ENCODE data around the gene GRM8.

GRM8 gene

DNA sequence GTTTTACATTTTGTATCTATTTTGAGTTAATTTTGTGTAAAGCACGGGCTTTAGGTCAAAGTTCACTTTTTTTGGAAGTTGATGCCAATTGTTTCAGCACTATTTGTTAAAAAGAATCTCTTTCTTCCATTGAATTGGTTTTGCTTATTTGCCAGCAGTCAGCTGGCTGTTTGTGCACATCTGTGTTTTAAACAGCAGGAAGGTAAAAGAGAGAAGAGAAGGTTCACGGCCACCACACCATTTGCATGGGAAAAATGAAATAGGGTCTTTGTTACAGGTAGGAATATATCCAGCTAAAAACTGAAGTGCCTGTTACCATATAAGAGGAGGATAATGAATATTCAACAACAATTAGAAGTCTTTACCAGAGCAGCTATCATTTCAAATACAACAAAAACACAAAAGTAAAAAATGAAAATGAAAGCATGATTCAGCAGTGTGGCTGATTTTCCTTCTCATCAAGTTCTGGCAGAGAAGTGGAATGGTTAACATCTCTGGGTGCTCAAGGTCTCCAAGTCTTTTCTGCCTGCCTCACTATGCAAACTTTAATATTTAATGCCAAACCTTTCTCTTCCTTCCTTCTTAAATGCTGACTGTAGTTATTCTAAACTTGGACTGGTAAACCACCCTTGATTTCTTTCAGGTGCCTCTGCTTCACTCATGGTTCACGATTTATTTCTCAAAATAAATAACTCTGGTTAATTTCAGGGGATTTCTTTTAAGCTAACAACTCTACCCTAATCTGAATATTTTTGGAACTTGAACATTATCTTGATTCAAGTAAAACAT lies 841.5 kb downstream of the GRM8 start:
- no peak for DNase-seq

DNA sequence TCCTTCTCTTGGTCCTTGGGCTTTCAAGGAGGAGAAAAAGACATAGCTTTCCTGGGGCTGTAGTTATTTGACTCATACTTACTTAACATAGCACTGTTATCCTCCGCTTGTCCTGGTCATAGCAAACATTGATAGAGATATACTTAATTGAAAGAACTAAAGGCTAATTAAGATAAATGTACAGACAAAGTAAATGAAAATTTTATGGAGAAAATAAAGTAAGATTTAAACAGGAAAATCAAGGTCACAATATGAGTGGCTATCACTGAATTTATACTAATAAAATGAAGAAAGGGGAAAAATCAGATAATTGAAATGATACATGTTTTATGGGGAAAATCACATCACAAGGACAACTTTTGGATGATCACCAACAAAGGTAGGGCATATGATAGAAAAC lies 849.7 kb downstream of the GRM8 start:
- DNase-seq, result no peak

DNA sequence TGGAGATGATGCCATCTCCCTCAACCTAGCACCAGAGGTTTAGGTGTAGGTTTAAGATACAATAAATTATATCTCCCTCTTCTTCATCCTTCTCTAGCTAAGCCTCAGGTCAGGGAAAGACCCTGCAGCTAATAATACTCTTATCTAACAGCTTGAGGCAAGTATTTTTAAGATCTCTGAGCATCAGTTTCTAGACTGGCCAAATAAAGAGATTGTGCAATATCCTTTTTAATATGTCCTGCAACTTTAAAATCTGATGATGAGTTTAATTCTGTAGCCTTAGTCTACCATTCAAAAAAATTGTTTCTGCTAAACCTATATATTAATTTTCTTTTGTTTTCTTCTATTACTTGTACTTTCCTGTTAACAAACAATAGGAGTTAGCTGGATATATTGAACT lies 850.8 kb downstream of the GRM8 start:
- DNase-seq, result no peak

DNA sequence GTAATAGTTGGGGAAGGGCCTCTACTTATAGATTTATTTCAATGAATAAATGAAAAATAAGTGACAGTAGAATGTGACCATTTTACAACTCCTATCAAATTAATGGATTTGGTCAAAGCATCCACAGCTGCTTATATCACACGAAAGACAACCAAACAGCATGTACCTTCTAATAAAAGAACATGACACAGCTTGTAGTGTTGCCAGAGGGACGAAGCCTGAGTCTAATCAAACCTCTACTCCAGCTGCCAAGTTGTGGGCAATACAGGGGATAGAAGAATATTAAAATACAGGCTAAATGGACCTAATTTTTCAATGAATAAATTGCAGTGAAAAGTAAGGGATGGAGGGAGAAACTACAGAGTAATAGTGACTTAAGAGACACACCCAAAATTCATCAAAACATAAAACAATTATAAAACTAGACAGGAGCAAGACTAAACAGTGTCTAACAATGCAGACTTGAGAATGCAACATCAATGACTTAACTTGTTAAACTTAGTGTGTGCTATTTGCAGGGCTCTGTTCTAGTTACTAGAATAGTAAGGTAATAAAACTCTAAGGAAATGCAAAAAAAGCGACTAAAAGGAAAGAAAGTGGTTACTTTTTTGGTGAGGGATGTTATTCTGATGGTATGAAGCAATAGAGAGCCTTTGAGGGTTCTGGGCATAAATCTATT lies 853.8 kb downstream of the GRM8 start:
- DNase-seq, result no peak

DNA sequence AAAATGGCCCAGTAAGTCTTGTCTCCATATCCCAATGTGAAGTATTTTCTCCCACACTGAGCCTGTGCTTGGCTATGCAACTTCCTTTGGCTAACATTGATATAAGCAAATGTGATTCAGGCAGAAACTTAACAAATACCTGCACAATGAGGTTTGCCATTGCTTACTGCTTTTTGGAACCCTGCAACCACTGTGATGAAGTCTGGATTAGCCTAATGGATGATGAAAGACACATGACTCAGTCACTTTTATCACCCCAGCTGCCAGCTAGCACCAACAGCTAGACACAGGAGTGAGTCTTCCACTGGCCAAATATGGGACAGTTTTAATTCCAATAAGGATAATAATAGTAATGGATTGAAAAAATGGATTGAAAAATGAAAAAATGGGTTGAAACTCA lies 854.5 kb downstream of the GRM8 start:
- no peak for DNase-seq

DNA sequence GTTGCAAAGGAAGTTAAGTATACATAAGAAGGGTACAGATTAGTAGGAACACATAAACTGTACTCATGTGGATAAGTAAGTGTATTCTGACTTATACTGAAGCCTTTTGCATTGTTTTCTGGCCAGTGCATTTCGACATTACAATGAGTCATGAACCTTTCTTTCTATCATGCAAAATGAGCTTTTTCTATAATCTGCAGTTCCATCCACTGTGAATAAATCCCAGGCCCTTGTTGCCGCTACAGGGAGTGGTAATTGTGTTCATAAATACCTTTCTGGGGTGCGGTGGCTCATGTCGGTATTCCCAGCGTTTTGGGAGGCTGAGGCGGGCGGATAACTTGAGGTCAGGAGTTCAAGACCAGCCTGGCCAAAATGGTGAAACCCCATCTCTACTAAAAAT lies 858.3 kb downstream of the GRM8 start:
- no peak for DNase-seq

All from GDM1 (cell line).